Activated CD4-positive, alpha-beta T cell treated with anti-CD3 and anti-CD28 coated beads, Interleukin-2, amount 10 ng/mL, durations not matched to agents 7 days and 5 days (primary cell): ENCODE measurements around the gene IL1RN. TPM values are rescaled to one million over a fixed set of nuclear protein-coding genes. Genes with fewer than 3 reads are reported as not detected.
"Not testable (repeated sequence)": the region's sequence is repeated elsewhere in the genome, so short reads cannot be mapped to it uniquely, and the experiment has no call there.

Source experiments
- CTCF ChIA-PET: fragments of 350-600 bp; sonication (Branson Sonifier 250); formaldehyde crosslinking; loops from one replicate; lab custom pipeline; 2021; ENCODE audit warnings: antibody characterized with exemption; lab: Charles Lee
- POLR2A ChIA-PET: fragments of 350-600 bp; sonication (Branson Sonifier 250); formaldehyde crosslinking; loops from one replicate; lab custom pipeline; 2021; ENCODE audit warnings: antibody characterized with exemption; lab: Charles Lee
- DNase-seq: peaks from one replicate; pipeline ENCODE4 v3.0.0-alpha.2; 2020
- H3K27ac Mint-ChIP-seq: one replicate; pipeline ENCODE4 v1.8.0; 2021; ENCODE audit warnings: mild to moderate bottlenecking, moderate library complexity, mixed read lengths
- H3K27me3 Mint-ChIP-seq: one replicate; pipeline ENCODE4 v1.8.0; 2021; ENCODE audit warnings: mixed read lengths
- H3K36me3 Mint-ChIP-seq: one replicate; pipeline ENCODE4 v1.8.0; 2021; ENCODE audit warnings: low read depth, mixed read lengths
- H3K4me1 Mint-ChIP-seq: one replicate; pipeline ENCODE4 v1.8.0; 2021; ENCODE audit warnings: mixed read lengths
- H3K4me3 Mint-ChIP-seq: one replicate; pipeline ENCODE4 v1.8.0; 2021; ENCODE audit warnings: mild to moderate bottlenecking, moderate library complexity, mixed read lengths
- H3K9me3 Mint-ChIP-seq: one replicate; pipeline ENCODE4 v1.8.0; 2021; ENCODE audit warnings: mixed read lengths
- total RNA-seq, 2 experiments: library from RNA; stranded (reverse); gene quantifications; one replicate each; pipeline ENCODE4 v1.2.3, GENCODE V29; 2021

The IL1RN gene
- total RNA-seq, 2 experiments from 2014 or later = 0.37 to 0.48 TPM

DNA sequence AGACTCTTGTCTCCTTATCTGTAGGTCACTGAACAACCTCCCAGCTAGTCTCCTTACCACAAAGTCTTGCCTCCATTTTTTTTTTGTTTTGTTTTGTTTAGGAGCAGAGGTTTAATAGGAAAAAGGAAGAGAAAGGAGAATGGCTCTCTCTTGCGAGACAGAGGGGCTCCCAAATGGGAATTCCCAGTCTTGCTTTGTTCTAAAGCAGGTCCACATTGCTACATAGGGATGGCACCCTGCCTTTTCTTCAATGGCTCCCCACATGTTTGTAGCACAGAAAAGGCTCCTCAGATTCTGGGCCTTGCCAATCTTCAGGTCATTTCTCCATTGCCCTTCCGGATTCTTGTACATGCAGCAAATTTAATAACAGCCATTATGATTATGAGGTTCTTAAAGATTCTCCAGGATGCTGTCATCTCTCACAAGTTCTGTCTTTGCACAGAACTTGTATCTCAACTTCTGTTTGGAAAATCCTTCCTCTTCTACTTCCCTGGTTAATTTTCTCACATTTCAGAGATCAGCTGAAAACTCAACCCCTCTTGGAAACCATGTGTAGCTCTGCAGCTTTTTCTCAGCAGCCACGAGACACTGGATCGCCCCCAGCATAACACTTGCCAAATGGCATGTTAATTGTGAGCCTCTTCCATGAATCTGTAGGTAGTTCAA lies 36.0 kb upstream of the IL1RN start:
- H3K4me1 Mint-ChIP-seq = no peaks in the 10 kb centered on the region
- no peak overlapping the region for H3K4me3 Mint-ChIP-seq
- ChIA-PET POLR2A (no interaction called here), CTCF (interaction anchor here (1.7 kb wide), 1 partner anchor 11 kb away, joined by 9 read pairs; no protein-coding TSS in a partner anchor)
- DNase-seq = no peak
- H3K27me3 Mint-ChIP-seq = peaks cover 5% of the 10 kb centered on the region
- peaks cover 6% of the 10 kb centered on the region for H3K9me3 Mint-ChIP-seq
- H3K36me3 Mint-ChIP-seq = peaks cover 5% of the 10 kb centered on the region
- H3K27ac Mint-ChIP-seq = no peak overlapping the region

DNA sequence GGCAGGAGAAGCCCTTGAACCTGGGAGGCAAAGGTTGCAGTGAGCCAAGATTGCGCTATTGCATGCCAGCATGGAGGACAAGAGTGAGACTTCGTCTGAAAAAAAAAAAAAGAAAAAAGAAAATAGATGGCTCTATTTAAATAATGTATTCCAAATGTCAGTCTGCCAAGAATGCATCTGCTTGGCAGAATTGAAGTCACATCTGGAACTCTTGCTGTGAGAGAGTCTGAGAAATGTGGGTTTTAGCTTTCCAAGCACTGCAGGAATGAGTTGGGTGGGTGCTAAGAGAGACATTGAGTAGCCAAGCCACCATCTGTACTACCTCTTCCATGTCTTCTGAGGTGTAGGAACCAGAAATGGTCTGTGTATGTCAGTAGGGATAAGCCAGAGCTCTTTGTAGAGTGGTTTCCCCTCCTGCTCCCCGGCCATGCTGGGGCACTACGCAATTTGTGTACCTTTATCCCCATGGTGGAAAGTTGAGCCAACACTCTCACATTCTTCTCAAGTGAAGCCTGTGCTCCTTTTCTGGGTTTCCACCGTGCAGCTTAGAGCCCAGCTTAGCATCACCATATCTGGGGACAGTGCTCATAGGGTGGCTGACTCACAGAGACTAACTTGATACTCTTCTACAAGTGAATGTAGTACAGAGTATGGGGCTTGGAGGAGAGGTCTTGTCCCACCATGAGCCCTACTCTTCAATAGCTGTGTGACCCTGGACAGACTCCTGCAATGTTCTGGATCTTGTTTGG lies 34.4 kb upstream of the IL1RN start:
- peaks cover 18% of the 10 kb centered on the region for H3K36me3 Mint-ChIP-seq
- no peak overlapping the region for H3K27ac Mint-ChIP-seq
- no peak for DNase-seq
- H3K4me3 Mint-ChIP-seq = no peak overlapping the region
- H3K9me3 Mint-ChIP-seq = peaks cover 12% of the 10 kb centered on the region
- peaks cover 5% of the 10 kb centered on the region for H3K27me3 Mint-ChIP-seq
- ChIA-PET POLR2A (no interaction called here), CTCF (interaction anchor here (0.6 to 1.7 kb wide), 6 partner anchors 9 to 601 kb away, joined by 3 to 9 read pairs (median 3); no protein-coding TSS in a partner anchor)
- H3K4me1 Mint-ChIP-seq = peaks cover 11% of the 10 kb centered on the region

- H3K36me3 Mint-ChIP-seq = peaks cover 20% of the 10 kb centered on the region
- H3K9me3 Mint-ChIP-seq = peaks cover 12% of the 10 kb centered on the region
- POLR2A ChIA-PET = no interaction called here
- no peak for DNase-seq
- peaks cover 5% of the 10 kb centered on the region for H3K27me3 Mint-ChIP-seq
- peaks cover 17% of the 10 kb centered on the region for H3K4me1 Mint-ChIP-seq
- no peak overlapping the region for H3K4me3 Mint-ChIP-seq
- no peak overlapping the region for H3K27ac Mint-ChIP-seq
- CTCF ChIA-PET = no interaction called here
These were observed 33.8 kb upstream of the IL1RN start for GRCh38 chr2:113093613-113093977.

- CTCF ChIA-PET, H3K27me3 Mint-ChIP-seq, H3K4me3 Mint-ChIP-seq, POLR2A ChIA-PET, DNase-seq, H3K27ac Mint-ChIP-seq: not testable (repeated sequence)
- peaks cover 20% of the 10 kb centered on the region for H3K36me3 Mint-ChIP-seq
- H3K9me3 Mint-ChIP-seq = peaks cover 12% of the 10 kb centered on the region
- peaks cover 19% of the 10 kb centered on the region for H3K4me1 Mint-ChIP-seq
These were observed 31.1 kb upstream of the IL1RN start for GRCh38 chr2:113096306-113096705.

GRCh38 chr2:113096842-113097618 lies 30.4 kb upstream of the IL1RN start:
- POLR2A ChIA-PET, H3K27me3 Mint-ChIP-seq, H3K4me3 Mint-ChIP-seq, DNase-seq: not testable (repeated sequence)
- CTCF ChIA-PET = interaction anchor here (1.2 to 1.9 kb wide), 4 partner anchors 12 to 78 kb away, joined by 3 to 6 read pairs (median 5); partner anchors contain the start of gene PSD4
- Mint-ChIP-seq H3K9me3 (peaks cover 12% of the 10 kb centered on the region), H3K4me1 (peaks cover 24% of the 10 kb centered on the region), H3K36me3 (peaks cover 20% of the 10 kb centered on the region), H3K27ac (peak overlapping the region; percentile 84)

GRCh38 chr2:113098041-113098440 lies 29.4 kb upstream of the IL1RN start:
- H3K4me3 Mint-ChIP-seq = peak overlapping the region; percentile 55
- H3K27ac Mint-ChIP-seq = peak overlapping the region; percentile 84
- CTCF ChIA-PET = interaction anchor here (0.8 to 1.9 kb wide), 9 partner anchors 9 to 77 kb away, joined by 3 to 6 read pairs (median 4); partner anchors contain the start of gene PSD4
- peaks cover 5% of the 10 kb centered on the region for H3K27me3 Mint-ChIP-seq
- peak; percentile 35 for DNase-seq
- H3K9me3 Mint-ChIP-seq = peaks cover 20% of the 10 kb centered on the region
- peaks cover 29% of the 10 kb centered on the region for H3K4me1 Mint-ChIP-seq
- POLR2A ChIA-PET = interaction anchor here (0.7 kb wide), 1 partner anchor 1044 kb away, joined by 3 read pairs; no protein-coding TSS in a partner anchor
- H3K36me3 Mint-ChIP-seq = peaks cover 23% of the 10 kb centered on the region

DNA sequence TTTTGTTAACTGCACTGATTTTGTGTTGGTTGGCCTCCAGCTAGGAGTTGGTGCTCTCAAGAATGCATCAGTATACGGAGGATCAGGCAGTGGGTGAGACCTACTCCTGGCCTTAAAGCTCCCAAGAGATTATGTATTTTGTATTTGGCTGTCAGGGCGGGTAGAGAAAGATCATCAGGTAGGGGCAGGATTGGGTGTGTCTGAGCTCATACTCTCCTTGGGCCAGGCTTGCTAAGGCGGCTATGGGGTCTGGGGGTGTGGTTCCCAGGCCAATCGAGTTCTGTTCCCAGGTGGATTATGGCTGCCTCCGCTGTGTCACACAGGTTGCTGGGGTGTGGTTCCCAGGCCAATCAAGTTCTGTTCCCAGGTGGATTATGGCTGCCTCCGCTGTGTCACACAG lies 28.9 kb upstream of the IL1RN start:
- POLR2A ChIA-PET = no interaction called here
- CTCF ChIA-PET = interaction anchor here (0.8 to 1.9 kb wide), 9 partner anchors 9 to 76 kb away, joined by 3 to 6 read pairs (median 4); partner anchors contain the start of gene PSD4
- H3K27ac Mint-ChIP-seq = peak overlapping the region; percentile 84

DNA sequence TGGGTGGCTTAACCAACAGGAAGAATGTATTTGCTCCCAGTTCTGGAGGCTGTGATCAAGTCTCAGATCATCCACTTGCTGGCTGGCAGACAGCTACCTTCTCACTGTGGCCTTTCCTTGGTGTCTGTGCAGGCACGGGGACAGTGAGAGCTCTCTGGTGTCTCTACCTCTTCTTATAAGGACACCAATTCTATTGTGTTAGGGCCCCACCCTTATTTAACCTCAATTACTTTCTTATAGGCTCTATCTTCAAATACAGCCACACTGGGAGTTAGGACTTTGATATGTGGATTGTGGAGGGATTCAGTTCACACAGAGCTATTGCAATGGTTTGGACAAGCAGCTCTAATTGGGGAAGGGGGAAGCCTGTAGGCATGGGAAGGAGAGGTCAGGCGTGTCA lies 25.3 kb upstream of the IL1RN start:
- POLR2A ChIA-PET = no interaction called here
- H3K27ac Mint-ChIP-seq = no peak overlapping the region
- H3K4me1 Mint-ChIP-seq = peaks cover 40% of the 10 kb centered on the region
- peaks cover 3% of the 10 kb centered on the region for H3K27me3 Mint-ChIP-seq
- CTCF ChIA-PET = interaction anchor here (0.8 to 4.0 kb wide), 7 partner anchors 8 to 103 kb away, joined by 3 to 16 read pairs (median 5); partner anchors contain the start of gene PSD4
- H3K4me3 Mint-ChIP-seq = no peak overlapping the region
- peaks cover 25% of the 10 kb centered on the region for H3K36me3 Mint-ChIP-seq
- H3K9me3 Mint-ChIP-seq = peaks cover 22% of the 10 kb centered on the region
- DNase-seq = no peak

More for the DNA sequence above, 28.9 kb upstream of the IL1RN start:
- H3K36me3 Mint-ChIP-seq = peaks cover 28% of the 10 kb centered on the region
- peaks cover 32% of the 10 kb centered on the region for H3K4me1 Mint-ChIP-seq
- H3K9me3 Mint-ChIP-seq = peaks cover 24% of the 10 kb centered on the region
- DNase-seq = no peak
- peak overlapping the region; percentile 55 for H3K4me3 Mint-ChIP-seq
- H3K27me3 Mint-ChIP-seq = peaks cover 5% of the 10 kb centered on the region

DNA sequence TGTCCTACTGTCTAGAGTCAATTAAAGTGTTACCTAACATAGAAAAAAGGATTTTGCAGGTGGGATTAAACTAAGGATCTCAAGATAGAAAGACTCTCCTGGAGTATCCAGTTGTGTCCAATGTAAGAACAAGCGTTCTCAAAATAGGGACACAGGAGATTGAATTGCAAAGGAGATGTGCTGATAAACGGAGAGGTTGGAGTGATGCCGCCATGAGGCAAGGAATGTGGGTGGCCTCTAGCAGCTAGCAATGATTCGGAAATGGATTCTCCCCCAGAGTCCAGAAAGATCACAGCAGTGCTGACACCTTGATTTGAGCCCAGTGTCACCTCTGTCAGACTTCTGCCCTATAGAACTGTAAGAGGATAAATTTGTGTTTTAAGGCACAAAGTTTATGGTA lies 24.1 kb upstream of the IL1RN start:
- H3K36me3 Mint-ChIP-seq = peaks cover 16% of the 10 kb centered on the region
- DNase-seq = no peak
- ChIA-PET CTCF (interaction anchor here (0.7 to 4.0 kb wide), 5 partner anchors 13 to 116 kb away, joined by 3 to 16 read pairs (median 5); partner anchors contain the start of gene PSD4), POLR2A (no interaction called here)
- H3K27ac Mint-ChIP-seq = no peak overlapping the region
- H3K27me3 Mint-ChIP-seq = peaks cover 3% of the 10 kb centered on the region
- no peak overlapping the region for H3K4me3 Mint-ChIP-seq
- peaks cover 29% of the 10 kb centered on the region for H3K4me1 Mint-ChIP-seq
- peaks cover 16% of the 10 kb centered on the region for H3K9me3 Mint-ChIP-seq

DNA sequence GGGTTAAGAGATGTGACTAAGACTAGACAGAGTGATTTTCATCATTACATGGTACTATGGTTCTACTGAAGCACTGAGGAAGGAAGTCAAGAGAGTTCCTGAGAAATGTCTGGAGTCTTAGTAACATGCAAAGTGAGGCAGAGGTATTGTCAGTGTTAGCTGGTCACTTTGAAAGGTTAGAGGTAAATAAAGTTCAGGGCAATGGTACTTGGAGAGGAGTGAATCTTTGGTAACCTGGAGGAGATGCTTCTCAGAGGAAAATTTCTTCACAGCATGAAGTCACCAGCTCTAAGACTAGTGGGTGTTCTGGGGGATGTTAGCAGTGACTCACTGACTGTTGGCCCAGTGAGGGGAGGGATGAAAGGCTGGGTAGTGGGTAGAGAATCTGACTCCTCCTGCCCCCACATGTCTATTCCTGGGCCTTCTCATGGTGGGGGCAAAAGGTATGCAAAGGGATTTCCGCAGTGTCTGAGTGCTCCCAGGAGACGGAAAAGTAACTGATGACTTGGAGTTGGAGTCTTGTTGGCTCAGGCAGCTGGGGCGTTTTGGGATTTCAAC lies 23.3 kb upstream of the IL1RN start:
- ChIA-PET CTCF (interaction anchor here (0.7 to 4.0 kb wide), 9 partner anchors 13 to 116 kb away, joined by 3 to 16 read pairs (median 4); partner anchors contain the start of gene PSD4), POLR2A (interaction anchor here (0.6 kb wide), 1 partner anchor 34 kb away, joined by 9 read pairs; no protein-coding TSS in a partner anchor)
- Mint-ChIP-seq H3K27ac (no peak overlapping the region), H3K27me3 (peaks cover 4% of the 10 kb centered on the region), H3K36me3 (peaks cover 14% of the 10 kb centered on the region), H3K9me3 (peaks cover 16% of the 10 kb centered on the region), H3K4me1 (peaks cover 26% of the 10 kb centered on the region), H3K4me3 (no peak overlapping the region)
- no peak for DNase-seq

GRCh38 chr2:113105047-113105785 lies 22.2 kb upstream of the IL1RN start:
- ChIA-PET POLR2A (no interaction called here), CTCF (interaction anchor here (0.6 to 2.6 kb wide), 8 partner anchors 12 to 286 kb away, joined by 3 to 11 read pairs (median 4); partner anchors contain the start of gene PSD4)
- no peak for DNase-seq
- peaks cover 14% of the 10 kb centered on the region for H3K36me3 Mint-ChIP-seq
- no peak overlapping the region for H3K4me3 Mint-ChIP-seq
- H3K9me3 Mint-ChIP-seq = peaks cover 16% of the 10 kb centered on the region
- no peak overlapping the region for H3K27ac Mint-ChIP-seq
- peaks cover 8% of the 10 kb centered on the region for H3K27me3 Mint-ChIP-seq
- H3K4me1 Mint-ChIP-seq = peaks cover 26% of the 10 kb centered on the region
